C4-2B (cell line): ENCODE measurements around the gene SLC39A8.

ENCODE experiments used
- H3K27ac ChIP-seq: fragments of 450-650 bp; 2 replicates; pipeline ENCODE4 v1.5.1; 2017
- ZFX ChIP-seq: fragments of 450-650 bp; IDR thresholded peaks from 2 replicates; pipeline ENCODE4 v1.6.1; 2017
- TF ChIP-seq, protein P1 (sequence below): fragments of 450-650 bp; conservative IDR thresholded peaks from 2 replicates; pipeline ENCODE4 v1.5.1; 2017; ENCODE audit warnings: mild to moderate bottlenecking

The SLC39A8 gene

DNA sequence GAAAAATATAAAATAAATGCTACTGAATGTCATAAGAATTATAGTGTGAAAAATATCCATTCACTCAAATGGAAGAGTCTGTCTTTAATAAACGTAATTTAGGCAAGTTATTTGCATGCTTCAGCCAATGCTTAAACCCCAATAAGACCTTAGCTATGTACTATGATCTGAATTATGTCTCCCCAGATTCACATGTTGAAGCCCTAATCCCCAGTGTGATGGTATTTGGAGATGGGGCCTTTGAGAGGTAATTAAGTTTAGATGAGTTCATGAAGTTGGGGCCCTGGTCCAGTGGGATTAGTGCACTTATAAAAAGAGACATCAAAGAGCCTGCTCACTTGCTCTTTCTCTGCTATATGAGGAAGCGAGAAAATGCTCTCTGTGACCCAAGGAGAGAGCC, 28.7 kb downstream of the SLC39A8 start:
- no peak overlapping the region for H3K27ac ChIP-seq
- no peak for TF ChIP-seq ZFX
- TF ChIP-seq, protein P1, sequence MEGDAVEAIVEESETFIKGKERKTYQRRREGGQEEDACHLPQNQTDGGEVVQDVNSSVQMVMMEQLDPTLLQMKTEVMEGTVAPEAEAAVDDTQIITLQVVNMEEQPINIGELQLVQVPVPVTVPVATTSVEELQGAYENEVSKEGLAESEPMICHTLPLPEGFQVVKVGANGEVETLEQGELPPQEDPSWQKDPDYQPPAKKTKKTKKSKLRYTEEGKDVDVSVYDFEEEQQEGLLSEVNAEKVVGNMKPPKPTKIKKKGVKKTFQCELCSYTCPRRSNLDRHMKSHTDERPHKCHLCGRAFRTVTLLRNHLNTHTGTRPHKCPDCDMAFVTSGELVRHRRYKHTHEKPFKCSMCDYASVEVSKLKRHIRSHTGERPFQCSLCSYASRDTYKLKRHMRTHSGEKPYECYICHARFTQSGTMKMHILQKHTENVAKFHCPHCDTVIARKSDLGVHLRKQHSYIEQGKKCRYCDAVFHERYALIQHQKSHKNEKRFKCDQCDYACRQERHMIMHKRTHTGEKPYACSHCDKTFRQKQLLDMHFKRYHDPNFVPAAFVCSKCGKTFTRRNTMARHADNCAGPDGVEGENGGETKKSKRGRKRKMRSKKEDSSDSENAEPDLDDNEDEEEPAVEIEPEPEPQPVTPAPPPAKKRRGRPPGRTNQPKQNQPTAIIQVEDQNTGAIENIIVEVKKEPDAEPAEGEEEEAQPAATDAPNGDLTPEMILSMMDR = no peak

DNA sequence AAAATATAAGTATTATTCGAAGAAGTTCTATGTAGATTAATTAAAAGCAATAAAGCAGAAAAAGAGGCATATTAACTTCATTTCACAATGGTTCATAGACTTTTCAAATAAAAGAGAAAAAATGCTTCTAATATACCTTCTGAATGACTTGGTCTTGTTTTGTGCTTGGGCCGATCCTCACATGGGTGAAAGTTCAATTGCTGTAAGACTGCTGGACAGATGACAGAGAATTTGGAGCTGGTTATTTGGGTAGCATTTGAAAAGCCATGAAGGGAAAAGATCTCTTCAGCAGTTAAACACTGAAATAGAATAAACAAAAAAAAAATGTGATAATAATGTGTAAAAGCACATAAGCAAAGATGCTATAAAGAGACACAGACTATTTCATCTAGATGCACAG, 29.8 kb downstream of the SLC39A8 start:
- TF ChIP-seq, protein P1 = no peak
- TF ChIP-seq ZFX = no peak
- no peak overlapping the region for H3K27ac ChIP-seq

DNA sequence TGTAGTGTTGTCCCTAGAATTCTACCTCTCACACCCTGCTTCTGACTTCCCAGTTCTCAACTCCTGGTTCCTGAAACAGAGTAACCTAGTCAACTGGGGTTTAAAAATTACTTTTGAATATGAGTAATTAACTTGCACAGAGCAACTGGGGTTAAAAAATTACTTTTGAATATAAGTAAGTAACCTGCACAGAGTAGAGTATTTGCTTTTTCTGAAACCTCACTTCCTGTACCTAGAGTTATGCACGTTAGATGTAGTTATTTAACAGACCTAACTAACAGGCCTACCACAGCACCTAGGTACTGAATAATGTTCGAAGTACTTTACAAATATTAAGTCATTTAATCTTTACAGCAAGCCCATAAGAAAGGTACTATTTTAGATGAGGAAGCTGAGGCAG, 32.9 kb downstream of the SLC39A8 start:
- no peak overlapping the region for H3K27ac ChIP-seq
- no peak for TF ChIP-seq ZFX
- TF ChIP-seq, protein P1 = no peak

DNA sequence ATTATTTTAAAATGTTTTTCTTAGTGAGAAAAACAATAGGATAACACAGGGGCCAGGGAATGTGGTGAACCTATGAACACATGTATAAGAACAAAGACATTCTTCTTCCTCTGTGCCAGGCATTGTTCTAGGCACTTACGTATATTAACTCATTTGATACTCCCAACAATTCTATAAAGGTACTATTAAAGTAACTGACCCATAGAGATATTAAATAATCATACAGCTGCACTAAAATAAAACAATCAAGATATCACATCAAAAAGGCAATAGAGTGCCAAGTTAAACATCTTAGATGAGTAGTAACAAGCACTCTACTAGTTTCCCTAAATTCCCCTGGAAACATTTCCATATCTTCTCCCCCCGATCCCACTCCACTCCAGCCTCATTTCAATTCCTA, 33.4 kb downstream of the SLC39A8 start:
- TF ChIP-seq ZFX = no peak
- TF ChIP-seq, protein P1 = no peak
- no peak overlapping the region for H3K27ac ChIP-seq

DNA sequence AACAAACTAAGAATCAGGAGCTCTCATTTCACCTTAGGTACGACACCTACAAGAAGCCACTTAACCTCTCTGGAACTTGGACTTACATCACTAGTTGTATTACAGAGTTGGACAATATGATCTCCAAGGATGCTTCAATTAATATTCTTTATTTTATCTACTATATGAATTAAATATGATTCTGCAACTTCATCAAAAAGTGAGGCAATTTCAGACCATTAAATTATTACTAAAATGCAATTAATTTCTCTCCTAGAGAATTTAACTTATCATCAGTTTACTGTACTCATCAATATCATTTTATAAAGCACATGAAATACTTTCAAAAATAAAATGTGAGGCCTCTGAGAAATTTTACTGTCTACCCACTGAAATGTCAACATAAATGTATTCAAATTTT, 33.9 kb downstream of the SLC39A8 start:
- TF ChIP-seq ZFX = no peak
- TF ChIP-seq, protein P1 = no peak
- H3K27ac ChIP-seq = no peak overlapping the region

DNA sequence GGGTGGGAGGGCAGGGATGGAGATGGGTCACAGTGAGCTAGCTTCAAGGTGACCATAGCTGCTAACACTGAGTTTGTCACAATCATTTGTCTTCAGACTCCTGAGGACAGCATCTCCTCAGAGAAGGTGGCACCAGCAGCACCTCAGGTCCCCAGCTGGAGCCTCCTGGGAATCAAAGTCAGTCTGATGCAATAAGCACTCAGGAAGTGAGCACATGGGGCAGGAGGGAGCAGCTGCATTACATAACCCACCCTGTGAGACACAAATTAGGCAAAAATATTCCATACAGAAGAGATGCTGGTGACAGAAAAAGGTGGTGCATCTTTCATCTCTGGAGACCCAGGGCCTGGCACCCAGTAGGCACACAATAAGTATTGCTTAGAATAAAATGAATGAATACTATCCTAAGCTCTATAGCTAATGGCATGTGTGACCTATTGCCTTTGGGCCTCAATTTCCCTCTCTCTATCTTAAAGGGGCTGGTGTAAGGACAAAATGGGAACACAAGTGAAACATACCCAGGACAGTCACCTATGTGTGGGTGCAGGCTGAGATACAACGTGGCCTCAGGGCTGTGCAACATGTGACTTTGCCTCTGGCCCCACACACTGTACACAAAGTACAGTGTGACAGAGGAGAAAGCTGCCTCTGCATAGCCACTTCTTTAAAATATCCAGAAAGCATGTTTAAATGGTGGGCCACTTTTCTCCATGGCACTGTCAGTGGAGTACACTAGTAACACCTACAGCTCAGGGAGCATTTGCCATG, 37.1 kb downstream of the SLC39A8 start:
- 0 out of 2 replicates have a peak overlapping the region, but pooled peaks have one; percentile 19 for H3K27ac ChIP-seq
- TF ChIP-seq, protein P1 = no peak
- TF ChIP-seq ZFX = no peak

DNA sequence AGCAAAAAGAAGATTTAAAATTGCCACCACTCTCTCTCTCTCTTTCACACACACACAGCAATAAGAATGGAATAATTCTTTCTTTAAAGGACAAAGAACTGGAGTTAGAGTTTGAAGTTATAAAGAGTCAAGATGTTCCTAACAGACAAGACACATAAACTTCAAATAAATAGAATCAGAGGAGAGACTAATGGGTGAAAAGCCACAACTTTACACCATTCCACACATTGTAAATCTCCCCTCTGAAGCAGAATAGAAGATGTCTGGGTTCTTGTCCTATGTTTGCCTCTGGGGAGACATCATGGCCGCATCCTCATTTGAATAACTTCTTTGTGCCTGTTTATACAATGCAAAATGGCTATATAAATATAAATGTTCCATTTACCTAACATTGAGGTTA, 39.6 kb downstream of the SLC39A8 start:
- no peak overlapping the region for H3K27ac ChIP-seq
- TF ChIP-seq, protein P1 = no peak
- no peak for TF ChIP-seq ZFX
